A673 (cell line): ENCODE measurements around the gene BRD9. TPM values are rescaled to one million over a fixed set of nuclear protein-coding genes. Genes with fewer than 3 reads are reported as not detected.

ENCODE experiments used
- BruUV-seq: library from RNA; stranded (reverse); fragments of 400-500 nt; replicated peaks from 2 replicates; lab custom pipeline; 2021; lab: Mats Ljungman, UMichigan
- CTCF ChIA-PET: fragments of 300-600 bp; sonication (Branson Sonifier 250); formaldehyde crosslinking; loops from one replicate; lab custom pipeline; 2022; ENCODE audit warnings: antibody characterized with exemption; lab: Charles Lee
- POLR2A ChIA-PET: fragments of 300-600 bp; sonication (Branson Sonifier 250); formaldehyde crosslinking; loops from one replicate; lab custom pipeline; 2022; ENCODE audit warnings: antibody characterized with exemption; ENCODE audit not compliant: low non-redundant PET; lab: Charles Lee
- DNase-seq: peaks from one replicate; pipeline ENCODE4 v3.0.0-alpha.2; 2015; ENCODE audit warnings: low spot score
- H3K27ac ChIP-seq: fragments of 200-600 bp; sonication (generic); 2 replicates; pipeline ENCODE4 v1.5.1; 2016; ENCODE audit warnings: mixed run types, low read depth, mild to moderate bottlenecking, mixed read lengths, antibody characterized with exemption, low read length; ENCODE audit not compliant: poor library complexity, severe bottlenecking
- H3K27me3 ChIP-seq: fragments of 200-600 bp; sonication (generic); replicated peaks from 2 replicates; pipeline ENCODE4 v1.6.1; 2017; ENCODE audit warnings: mixed run types, low read depth, mild to moderate bottlenecking, mixed read lengths, antibody characterized with exemption, low read length; ENCODE audit not compliant: insufficient read depth, poor library complexity
- H3K36me3 ChIP-seq: fragments of 200-600 bp; sonication (generic); 2 replicates; pipeline ENCODE4 v1.6.1; 2016; ENCODE audit warnings: mixed run types, mild to moderate bottlenecking, mixed read lengths, antibody characterized with exemption, low read length; ENCODE audit not compliant: insufficient read depth, poor library complexity, severe bottlenecking
- H3K4me1 ChIP-seq: fragments of 200-600 bp; sonication (generic); 2 replicates; pipeline ENCODE4 v1.6.1; 2017; ENCODE audit warnings: mixed run types, mild to moderate bottlenecking, mixed read lengths, antibody characterized with exemption, low read length; ENCODE audit not compliant: insufficient read depth, poor library complexity, severe bottlenecking
- H3K4me3 ChIP-seq: fragments of 200-600 bp; sonication (generic); 2 replicates; pipeline ENCODE4 v1.5.1; 2016; ENCODE audit warnings: low read depth, mixed run types, mild to moderate bottlenecking, mixed read lengths, low read length; ENCODE audit not compliant: poor library complexity, severe bottlenecking
- H3K9me3 ChIP-seq: fragments of 200-600 bp; sonication (generic); 2 replicates; pipeline ENCODE4 v1.6.1; 2016; ENCODE audit warnings: mixed run types, low read depth, mild to moderate bottlenecking, mixed read lengths, antibody characterized with exemption, low read length; ENCODE audit not compliant: poor library complexity, severe bottlenecking
- EZH2 ChIP-seq: fragments of 200-600 bp; sonication (generic); IDR thresholded peaks from 2 replicates; pipeline ENCODE4 v1.6.1; 2017; ENCODE audit warnings: borderline replicate concordance, low read depth, mild to moderate bottlenecking, mixed read lengths, antibody characterized with exemption, low read length; ENCODE audit not compliant: poor library complexity, severe bottlenecking
- intact Hi-C: fragments of 100-400 bp; cut with micrococcal nuclease; formaldehyde crosslinking; loops from one replicate; pipeline ENCODE4 v1.10.0; 2022; ENCODE audit not compliant: unreplicated experiment
- total RNA-seq: library from RNA; stranded (reverse); gene quantifications from 2 replicates; pipeline ENCODE4 v1.2.3, GENCODE V29; 2021
- TF ChIP-seq, protein P1 (sequence below): fragments of 300-800, 200-600 bp; sonication (generic); conservative IDR thresholded peaks from 2 replicates; pipeline ENCODE4 v1.5.1; 2017; ENCODE audit warnings: low read depth, mild to moderate bottlenecking, antibody characterized with exemption, low read length, moderate library complexity, mixed read lengths

BRD9 gene
- total RNA-seq, 1 experiment from 2014 or later, result 73.7 TPM

DNA sequence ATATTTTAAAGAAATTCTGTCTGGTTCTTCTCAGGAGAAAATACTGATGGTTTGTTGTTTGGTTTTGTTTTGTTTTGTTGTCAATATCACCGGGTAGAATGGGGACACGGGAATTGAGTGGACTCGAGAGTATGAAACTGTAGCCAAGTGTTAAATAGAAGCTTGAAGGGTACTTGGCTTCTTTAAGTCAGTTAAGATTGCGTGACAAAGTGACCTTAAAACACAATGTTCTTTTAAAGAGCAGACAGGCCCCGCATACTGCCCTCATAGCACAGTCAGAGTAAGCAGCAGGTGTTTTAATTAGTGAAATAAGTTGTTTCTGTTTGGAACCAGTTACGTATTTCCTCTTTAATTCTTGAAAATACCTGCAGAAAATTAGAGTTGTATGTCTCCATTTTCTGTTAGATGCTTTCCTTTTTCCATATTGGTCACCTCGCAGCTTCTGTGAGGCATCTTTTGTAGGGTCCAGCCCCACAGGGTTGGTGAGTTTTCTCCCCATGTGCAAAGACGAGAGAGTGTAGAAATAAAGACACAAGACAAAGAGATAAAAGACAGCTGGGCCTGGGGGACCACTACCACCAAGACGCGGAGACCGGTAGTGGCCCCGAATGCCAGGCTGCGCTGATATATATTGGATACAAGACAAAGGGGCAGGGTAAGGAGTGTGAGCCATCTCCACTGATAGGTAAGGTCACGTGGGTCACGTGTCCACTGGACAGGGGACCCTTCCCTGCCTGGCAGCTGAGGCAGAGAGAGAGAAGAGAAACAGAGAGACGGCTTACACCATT is 9.7 kb upstream of the BRD9 start:
- no peak for DNase-seq
- Histone ChIP-seq H3K27me3 (no peaks in the 10 kb centered on the region), H3K36me3 (peaks cover 54% of the 10 kb centered on the region), H3K9me3 (no peaks in the 10 kb centered on the region), H3K4me1 (no peaks in the 10 kb centered on the region), H3K27ac (no peak overlapping the region), H3K4me3 (no peak overlapping the region)
- no TSS peak for BruUV-seq
- POLR2A ChIA-PET, result no interaction called here
- CTCF ChIA-PET, result no interaction called here
- intact Hi-C loops, result loop anchor here (2.0 kb wide), 1 partner anchor 232 kb away; no protein-coding TSS in a partner anchor
- TF ChIP-seq EZH2, result no peak
- TF ChIP-seq, protein P1, sequence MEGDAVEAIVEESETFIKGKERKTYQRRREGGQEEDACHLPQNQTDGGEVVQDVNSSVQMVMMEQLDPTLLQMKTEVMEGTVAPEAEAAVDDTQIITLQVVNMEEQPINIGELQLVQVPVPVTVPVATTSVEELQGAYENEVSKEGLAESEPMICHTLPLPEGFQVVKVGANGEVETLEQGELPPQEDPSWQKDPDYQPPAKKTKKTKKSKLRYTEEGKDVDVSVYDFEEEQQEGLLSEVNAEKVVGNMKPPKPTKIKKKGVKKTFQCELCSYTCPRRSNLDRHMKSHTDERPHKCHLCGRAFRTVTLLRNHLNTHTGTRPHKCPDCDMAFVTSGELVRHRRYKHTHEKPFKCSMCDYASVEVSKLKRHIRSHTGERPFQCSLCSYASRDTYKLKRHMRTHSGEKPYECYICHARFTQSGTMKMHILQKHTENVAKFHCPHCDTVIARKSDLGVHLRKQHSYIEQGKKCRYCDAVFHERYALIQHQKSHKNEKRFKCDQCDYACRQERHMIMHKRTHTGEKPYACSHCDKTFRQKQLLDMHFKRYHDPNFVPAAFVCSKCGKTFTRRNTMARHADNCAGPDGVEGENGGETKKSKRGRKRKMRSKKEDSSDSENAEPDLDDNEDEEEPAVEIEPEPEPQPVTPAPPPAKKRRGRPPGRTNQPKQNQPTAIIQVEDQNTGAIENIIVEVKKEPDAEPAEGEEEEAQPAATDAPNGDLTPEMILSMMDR, result no peak

DNA sequence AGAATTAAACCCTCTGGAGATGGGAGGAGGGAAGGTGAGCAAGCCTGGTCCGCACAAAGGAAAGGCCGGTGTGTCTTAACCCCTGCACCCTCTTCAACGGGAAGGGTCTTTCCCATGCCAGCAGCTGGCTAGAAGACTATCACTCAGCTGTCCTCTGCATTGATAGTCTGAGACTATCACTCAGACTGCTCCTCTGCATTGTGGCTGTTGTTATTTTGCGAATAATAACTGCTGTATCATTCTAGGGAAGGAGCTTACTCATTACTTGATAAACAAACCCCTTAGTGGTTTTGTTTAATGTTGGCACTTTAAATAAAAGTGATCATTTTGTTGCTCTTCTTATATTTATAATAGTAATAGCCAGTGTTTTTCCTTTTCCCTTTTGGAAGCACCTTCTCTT is 8.2 kb upstream of the BRD9 start:
- Histone ChIP-seq H3K27ac (no peak overlapping the region), H3K4me3 (no peak overlapping the region), H3K36me3 (peaks cover 55% of the 10 kb centered on the region), H3K27me3 (no peaks in the 10 kb centered on the region), H3K4me1 (no peaks in the 10 kb centered on the region), H3K9me3 (no peaks in the 10 kb centered on the region)
- CTCF ChIA-PET, result no interaction called here
- POLR2A ChIA-PET, result no interaction called here
- no TSS peak for BruUV-seq
- intact Hi-C loops, result no loop called here
- DNase-seq, result no peak
- no peak for TF ChIP-seq EZH2
- TF ChIP-seq, protein P1, result no peak

DNA sequence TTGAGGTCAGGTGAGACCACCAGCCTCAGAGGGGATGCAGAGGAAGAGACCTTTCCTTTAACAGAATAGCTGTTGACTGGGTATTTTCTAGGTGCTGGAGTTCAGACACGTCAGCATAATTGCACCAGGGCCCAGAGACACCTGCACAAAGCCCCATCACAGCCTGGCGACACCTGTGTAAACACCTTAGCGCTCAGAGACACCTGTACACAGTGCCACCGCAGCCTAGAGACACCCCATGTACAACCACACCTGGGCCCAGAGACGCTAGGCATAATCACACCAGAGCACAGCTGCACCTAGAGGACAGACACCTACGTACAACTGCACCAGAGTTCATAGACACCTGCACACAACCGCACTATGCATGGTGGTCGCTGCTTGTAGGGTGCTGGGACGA is 1.1 kb upstream of the BRD9 start:
- intact Hi-C loops, result no loop called here
- no peak for TF ChIP-seq EZH2
- TF ChIP-seq, protein P1, result no peak
- DNase-seq, result no peak
- H3K27ac ChIP-seq, result peak overlapping the region; percentile 98
- no peaks in the 10 kb centered on the region for H3K4me1 ChIP-seq
- ChIA-PET POLR2A (no interaction called here), CTCF (no interaction called here)
- H3K9me3 ChIP-seq, result no peaks in the 10 kb centered on the region
- H3K4me3 ChIP-seq, result peak overlapping the region; percentile 87
- H3K36me3 ChIP-seq, result peaks cover 50% of the 10 kb centered on the region
- no peaks in the 10 kb centered on the region for H3K27me3 ChIP-seq
- no TSS peak for BruUV-seq
